ENCODE measurements around the gene CREB5. TPM values are rescaled to one million over a fixed set of nuclear protein-coding genes. Genes with fewer than 3 reads are reported as not detected.

The CREB5 gene
- total and polyA plus RNA-seq, 2 donors (not counting 3 experiments of a cell fraction or from before 2014, with no cell fraction given): 19.6 to 28.4 TPM

DNA sequence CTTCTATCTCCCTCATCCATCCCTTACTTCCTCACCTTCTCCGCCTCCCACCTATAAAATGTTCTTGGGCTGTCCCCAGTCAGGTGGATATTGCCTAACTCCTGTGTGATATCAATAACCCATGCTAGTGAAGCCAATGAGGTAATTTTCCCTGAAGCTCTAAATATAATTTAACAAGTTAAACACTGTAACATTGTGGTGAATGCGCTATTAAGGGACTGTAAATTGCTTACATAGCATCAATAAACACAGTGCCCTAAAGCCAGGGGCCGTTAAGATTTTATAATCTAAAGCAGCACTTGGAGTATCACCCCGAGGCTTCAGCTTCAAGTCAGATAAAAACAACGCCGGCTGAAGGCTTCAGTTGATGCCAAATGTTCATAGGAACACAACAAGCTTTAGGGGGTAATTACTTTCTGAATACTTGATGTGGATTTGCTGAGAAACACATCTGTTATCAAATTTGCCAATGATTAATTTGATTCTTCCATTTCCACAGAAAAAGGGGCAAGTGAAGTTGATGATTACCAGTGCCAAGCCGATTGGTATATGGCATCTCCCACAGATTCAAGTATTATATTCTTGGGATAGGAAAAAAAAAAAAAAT is 138.4 kb downstream of the CREB5 start:
- no TSS peak for BruUV-seq (replicated peaks)
- TF ChIP-seq GATA2 (IDR thresholded peaks at IDR 0.05; ENCODE audit: insufficient read depth, insufficient read length, low read depth, low read length): no peak
- TF ChIP-seq POLR2AphosphoS5 (IDR thresholded peaks at IDR 0.05; ENCODE audit: insufficient read depth, low read depth, low read length): no peak
- TF ChIP-seq EZH2 (IDR thresholded peaks at IDR 0.05; ENCODE audit: borderline replicate concordance, low read depth, low read length, severe bottlenecking): no peak
- TF ChIP-seq FOS (IDR thresholded peaks at IDR 0.05; ENCODE audit: borderline replicate concordance, insufficient read depth, low read length): no peak
- no peak for TF ChIP-seq JUN (IDR thresholded peaks at IDR 0.05; ENCODE audit: borderline replicate concordance, insufficient read depth, insufficient read length, low read depth)
- TF ChIP-seq, protein P1, sequence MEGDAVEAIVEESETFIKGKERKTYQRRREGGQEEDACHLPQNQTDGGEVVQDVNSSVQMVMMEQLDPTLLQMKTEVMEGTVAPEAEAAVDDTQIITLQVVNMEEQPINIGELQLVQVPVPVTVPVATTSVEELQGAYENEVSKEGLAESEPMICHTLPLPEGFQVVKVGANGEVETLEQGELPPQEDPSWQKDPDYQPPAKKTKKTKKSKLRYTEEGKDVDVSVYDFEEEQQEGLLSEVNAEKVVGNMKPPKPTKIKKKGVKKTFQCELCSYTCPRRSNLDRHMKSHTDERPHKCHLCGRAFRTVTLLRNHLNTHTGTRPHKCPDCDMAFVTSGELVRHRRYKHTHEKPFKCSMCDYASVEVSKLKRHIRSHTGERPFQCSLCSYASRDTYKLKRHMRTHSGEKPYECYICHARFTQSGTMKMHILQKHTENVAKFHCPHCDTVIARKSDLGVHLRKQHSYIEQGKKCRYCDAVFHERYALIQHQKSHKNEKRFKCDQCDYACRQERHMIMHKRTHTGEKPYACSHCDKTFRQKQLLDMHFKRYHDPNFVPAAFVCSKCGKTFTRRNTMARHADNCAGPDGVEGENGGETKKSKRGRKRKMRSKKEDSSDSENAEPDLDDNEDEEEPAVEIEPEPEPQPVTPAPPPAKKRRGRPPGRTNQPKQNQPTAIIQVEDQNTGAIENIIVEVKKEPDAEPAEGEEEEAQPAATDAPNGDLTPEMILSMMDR (IDR thresholded peaks at IDR 0.05; ENCODE audit: extremely low read depth in 1 of 2, insufficient read depth in 1 of 2, low read depth in 1 of 2, low read length in 2 of 2): no peak
- no peak for TF ChIP-seq MYC (IDR thresholded peaks at IDR 0.05; ENCODE audit: low read depth, low read length)
- no peaks in the 10 kb centered on the region for H3K79me2 ChIP-seq (ENCODE audit: control insufficient read depth, insufficient read depth, low read length)
- ChIA-PET CTCF (interaction anchor here (1.2 kb wide), 1 partner anchor 11 kb away, joined by 3 read pairs; no protein-coding TSS in a partner anchor), POLR2A (no interaction called here)
- no peaks in the 10 kb centered on the region for H3K4me1 ChIP-seq (ENCODE audit: control insufficient read depth, extremely low read depth, insufficient read depth, low read length)
- FAIRE-seq: no peak
- no peaks in the 10 kb centered on the region for H3K9me3 ChIP-seq (replicated peaks; ENCODE audit: control insufficient read depth, insufficient read depth, low read length)
- dilution Hi-C loops (cut with MboI; ENCODE audit: extremely low pct_ligation_motif_present, low sequenced_read_pairs) (no loop called here), intact Hi-C loops (cut with micrococcal nuclease) (no loop called here)
- no peak overlapping the region for H3K4me3 ChIP-seq (replicated peaks in 1 of 3; ENCODE audit: insufficient read depth in 1 of 3, low read depth in 1 of 3, low read length in 3 of 3)
- H3K9me1 ChIP-seq (replicated peaks; ENCODE audit: control insufficient read depth, extremely low read depth, insufficient read depth, low read length): no peaks in the 10 kb centered on the region
- no peak overlapping the region for H3K9ac ChIP-seq (replicated peaks; ENCODE audit: extremely low read depth, insufficient read depth, low read length)
- no peak overlapping the region for H2AFZ ChIP-seq (ENCODE audit: low read depth, low read length)
- H4K20me1 ChIP-seq (replicated peaks; ENCODE audit: control insufficient read depth, extremely low read depth, insufficient read depth, low read length): no peaks in the 10 kb centered on the region
- no peaks in the 10 kb centered on the region for H3K36me3 ChIP-seq (ENCODE audit: control insufficient read depth in 2 of 2, extremely low read depth in 1 of 2, insufficient read depth in 2 of 2, low read length in 2 of 2)
- no peak overlapping the region for H3K27ac ChIP-seq (ENCODE audit: insufficient read depth, low read depth, low read length)
- peaks cover 9 to 15% of the 10 kb centered on the region in 2 experiments for H3K27me3 ChIP-seq (ENCODE audit: control insufficient read depth in 2 of 2, insufficient read depth in 2 of 2, low read length in 2 of 2)
- H3K4me2 ChIP-seq (ENCODE audit: insufficient read depth, low read length): no peak overlapping the region
- DNase-seq (ENCODE audit: low read depth, low spot score): no peak

All from endothelial cell of umbilical vein (primary cell).